Brain microvascular endothelial cell (primary cell): ENCODE results near the gene POLR3G.

ENCODE experiments used
- DNase-seq: peaks from one replicate; pipeline ENCODE4 v3.0.0-alpha.2; 2020
- H3K27ac ChIP-seq: fragments of 250-450 bp; sonication (Bioruptor Pico); 2 replicates; pipeline ENCODE4 v1.5.1; 2020; ENCODE audit warnings: mild to moderate bottlenecking, moderate library complexity
- H3K27me3 ChIP-seq: fragments of 250-450 bp; sonication (Bioruptor Pico); replicated peaks from 2 replicates; pipeline ENCODE4 v1.5.1; 2020; ENCODE audit warnings: mild to moderate bottlenecking
- H3K36me3 ChIP-seq: fragments of 250-450 bp; sonication (Bioruptor Pico); replicated peaks from 2 replicates; pipeline ENCODE4 v1.5.1; 2020; ENCODE audit warnings: mild to moderate bottlenecking
- H3K4me3 ChIP-seq: 2 replicates; pipeline ENCODE4 v1.5.1; 2011; ENCODE audit warnings: low read depth, mild to moderate bottlenecking, control low read depth, low read length, moderate library complexity
- in situ Hi-C: cut with HindIII; loops from 2 replicates; pipeline ENCODE4 v1.10.0; 2017; ENCODE audit warnings: low sequenced_read_pairs, low pct_ligation_motif_present
- TF ChIP-seq, protein P1 (sequence below): IDR thresholded peaks from 2 replicates; pipeline ENCODE4 v1.5.1; 2011; ENCODE audit warnings: low read depth, mild to moderate bottlenecking, moderate library complexity, low read length, control low read depth, inconsistent platforms; ENCODE audit errors: missing control alignments

POLR3G gene

DNA sequence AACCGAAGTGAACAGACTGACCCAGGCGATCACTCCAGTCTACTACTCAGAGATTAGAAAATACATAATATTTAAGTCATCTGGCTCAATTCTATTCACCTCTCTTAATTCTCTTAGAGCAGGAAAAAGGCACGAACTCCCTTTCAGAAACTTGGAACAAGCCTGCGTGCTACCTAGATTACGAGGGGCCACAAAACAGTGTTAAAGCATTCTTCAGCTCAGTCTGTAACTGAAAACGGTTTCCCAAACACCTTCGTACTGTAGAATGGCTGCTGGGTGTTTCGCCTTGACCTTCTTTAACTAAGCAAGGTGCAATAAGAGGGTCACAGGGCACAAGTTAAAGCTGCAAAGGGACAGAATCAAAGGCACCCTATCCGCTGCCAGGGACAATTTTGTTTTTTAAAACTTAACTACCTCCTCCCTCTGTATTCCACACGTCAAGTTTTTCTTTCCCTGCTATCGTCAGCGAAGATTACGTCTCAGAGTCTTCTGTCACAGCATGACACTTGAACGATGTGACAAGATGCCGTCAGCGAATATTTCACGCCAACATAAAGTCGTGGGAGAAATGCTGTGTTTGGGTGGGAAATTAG lies 54.0 kb downstream of the POLR3G start:
- Histone ChIP-seq H3K36me3 (peaks cover 2% of the 10 kb centered on the region), H3K4me3 (peak overlapping the region; percentile 93), H3K27ac (peak overlapping the region; percentile 92), H3K27me3 (peaks cover 4% of the 10 kb centered on the region)
- TF ChIP-seq, protein P1, sequence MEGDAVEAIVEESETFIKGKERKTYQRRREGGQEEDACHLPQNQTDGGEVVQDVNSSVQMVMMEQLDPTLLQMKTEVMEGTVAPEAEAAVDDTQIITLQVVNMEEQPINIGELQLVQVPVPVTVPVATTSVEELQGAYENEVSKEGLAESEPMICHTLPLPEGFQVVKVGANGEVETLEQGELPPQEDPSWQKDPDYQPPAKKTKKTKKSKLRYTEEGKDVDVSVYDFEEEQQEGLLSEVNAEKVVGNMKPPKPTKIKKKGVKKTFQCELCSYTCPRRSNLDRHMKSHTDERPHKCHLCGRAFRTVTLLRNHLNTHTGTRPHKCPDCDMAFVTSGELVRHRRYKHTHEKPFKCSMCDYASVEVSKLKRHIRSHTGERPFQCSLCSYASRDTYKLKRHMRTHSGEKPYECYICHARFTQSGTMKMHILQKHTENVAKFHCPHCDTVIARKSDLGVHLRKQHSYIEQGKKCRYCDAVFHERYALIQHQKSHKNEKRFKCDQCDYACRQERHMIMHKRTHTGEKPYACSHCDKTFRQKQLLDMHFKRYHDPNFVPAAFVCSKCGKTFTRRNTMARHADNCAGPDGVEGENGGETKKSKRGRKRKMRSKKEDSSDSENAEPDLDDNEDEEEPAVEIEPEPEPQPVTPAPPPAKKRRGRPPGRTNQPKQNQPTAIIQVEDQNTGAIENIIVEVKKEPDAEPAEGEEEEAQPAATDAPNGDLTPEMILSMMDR: no peak
- DNase-seq: peak; percentile 5
- in situ Hi-C loops: no loop called here

DNA sequence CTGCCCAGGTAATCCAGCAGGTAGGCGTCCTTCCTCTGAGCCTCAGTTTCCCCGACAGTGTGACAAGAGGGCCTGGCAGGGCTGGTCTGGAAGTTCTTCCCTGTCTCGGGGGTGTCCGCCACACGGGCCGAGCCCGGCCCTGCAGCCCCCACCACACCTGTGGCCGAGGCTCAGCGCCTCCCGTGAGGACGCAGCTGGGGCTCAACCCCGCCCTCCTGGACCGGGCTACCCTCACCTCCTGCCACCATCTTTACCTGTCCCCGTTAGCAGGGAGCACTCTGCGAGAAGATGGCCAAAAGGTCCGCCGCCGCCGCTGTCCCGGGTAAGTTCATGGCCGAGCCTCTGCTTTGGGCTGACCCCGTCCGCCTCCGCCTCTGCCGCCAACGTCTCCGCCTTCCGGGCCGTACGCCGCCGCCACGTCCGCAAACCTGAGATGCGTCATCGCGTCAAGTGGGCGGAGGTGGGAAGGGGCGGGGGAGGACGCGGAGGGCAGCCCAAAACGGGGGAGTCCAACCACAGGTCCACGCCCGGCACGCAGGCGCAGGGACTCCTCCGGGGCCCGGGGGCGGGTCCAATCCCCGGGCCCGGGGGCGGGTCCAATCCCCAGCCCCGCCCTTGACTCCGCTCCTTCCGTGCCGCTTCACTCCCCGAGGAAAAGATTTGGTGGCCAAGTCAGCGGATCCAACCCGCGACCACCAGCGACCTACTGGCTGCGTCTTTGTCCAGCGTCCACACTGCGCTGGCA lies 54.7 kb downstream of the POLR3G start, which contains the start of gene LYSMD3:
Gene LYSMD3, minus strand, starts transcription at position 391 of the 745 bp plus-strand sequence. CDS start 4,295 bp downstream, outside the sequence.
- DNase-seq: peak; percentile 94
- in situ Hi-C loops: no loop called here
- Histone ChIP-seq H3K27ac (peak within 1 kb of the TSS; percentile 92), H3K27me3 (peaks cover 4% of the 10 kb centered on the region), H3K36me3 (peaks cover 2% of the 10 kb centered on the region), H3K4me3 (peak within 1 kb of the TSS; percentile 93)
- TF ChIP-seq, protein P1: no peak

DNA sequence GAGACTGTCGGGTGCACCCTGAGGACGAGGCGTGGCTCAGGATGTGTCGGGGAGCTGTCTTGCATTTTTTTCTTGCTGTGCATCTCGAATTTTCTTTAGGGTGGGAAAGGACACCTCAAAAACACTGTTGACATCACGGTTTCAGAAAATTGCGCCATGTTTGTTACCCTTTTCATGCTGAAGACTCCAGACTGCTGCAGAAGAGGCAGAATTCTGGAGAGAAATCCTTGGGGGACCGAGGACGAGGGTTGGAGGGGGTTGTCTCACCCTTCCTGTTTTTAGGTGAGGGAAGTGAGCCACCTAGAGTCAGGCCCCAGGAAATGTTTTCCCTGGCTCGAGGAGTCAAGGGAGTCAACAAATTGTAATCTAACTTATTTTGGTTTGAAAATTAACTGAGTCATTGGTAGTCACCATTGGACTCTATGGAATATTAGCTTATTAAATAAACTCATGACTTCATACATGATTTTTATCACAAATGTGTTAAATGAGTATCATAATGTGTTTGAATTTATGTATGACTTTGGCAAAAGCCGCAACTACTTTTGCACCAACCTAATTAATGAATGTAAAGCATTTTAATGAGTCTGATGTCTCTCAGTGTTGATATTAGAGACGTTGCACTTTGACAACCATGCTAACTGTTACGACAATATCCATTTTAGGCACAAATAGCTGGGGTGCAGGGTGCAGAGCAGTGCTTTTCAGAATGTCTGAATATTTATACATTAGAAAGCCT lies 55.4 kb downstream of the POLR3G start:
- peak; percentile 70 for DNase-seq
- H3K27ac ChIP-seq: peak overlapping the region; percentile 92
- H3K36me3 ChIP-seq: peaks cover 2% of the 10 kb centered on the region
- H3K4me3 ChIP-seq: peak overlapping the region; percentile 93
- peaks cover 4% of the 10 kb centered on the region for H3K27me3 ChIP-seq
- in situ Hi-C loops: no loop called here
- TF ChIP-seq, protein P1: peak; percentile 81

DNA sequence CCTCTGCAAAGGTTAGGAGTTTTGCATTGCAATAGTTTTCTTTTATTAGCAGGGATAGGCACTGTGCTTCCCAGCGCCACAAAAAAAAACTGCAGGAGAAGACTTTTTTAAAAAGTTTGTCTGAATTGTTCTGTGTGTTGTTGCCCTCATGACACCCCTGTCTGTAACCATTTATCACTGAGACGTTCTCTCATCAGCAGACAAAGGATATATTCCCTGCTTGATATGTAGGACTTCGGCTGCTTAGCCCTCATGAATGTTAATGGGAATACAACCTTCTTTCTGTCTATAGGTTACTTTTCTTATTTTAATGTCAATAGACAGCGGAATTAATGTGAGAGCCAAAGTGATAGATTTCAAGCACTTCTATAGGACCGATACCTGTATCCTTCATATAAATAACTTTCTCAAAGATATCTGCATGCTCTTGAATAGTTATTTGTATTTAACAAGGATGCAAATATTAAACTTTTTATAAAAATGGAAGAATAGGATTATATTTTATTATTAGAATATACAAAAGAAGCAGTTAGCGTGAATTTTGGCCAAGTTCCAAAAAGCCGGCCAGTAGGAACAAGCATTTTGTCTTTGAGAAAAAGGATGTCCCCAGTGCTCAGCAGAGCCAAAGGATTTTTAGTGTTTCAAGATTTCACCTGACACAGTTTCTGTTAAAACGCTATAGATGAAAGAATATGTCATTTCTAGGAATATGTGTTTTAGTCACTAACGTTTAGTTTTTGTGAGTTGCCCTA lies 56.2 kb downstream of the POLR3G start:
- Histone ChIP-seq H3K27me3 (peaks cover 4% of the 10 kb centered on the region), H3K27ac (no peak overlapping the region), H3K4me3 (no peak overlapping the region), H3K36me3 (peaks cover 2% of the 10 kb centered on the region)
- in situ Hi-C loops: no loop called here
- TF ChIP-seq, protein P1: no peak
- DNase-seq: no peak

DNA sequence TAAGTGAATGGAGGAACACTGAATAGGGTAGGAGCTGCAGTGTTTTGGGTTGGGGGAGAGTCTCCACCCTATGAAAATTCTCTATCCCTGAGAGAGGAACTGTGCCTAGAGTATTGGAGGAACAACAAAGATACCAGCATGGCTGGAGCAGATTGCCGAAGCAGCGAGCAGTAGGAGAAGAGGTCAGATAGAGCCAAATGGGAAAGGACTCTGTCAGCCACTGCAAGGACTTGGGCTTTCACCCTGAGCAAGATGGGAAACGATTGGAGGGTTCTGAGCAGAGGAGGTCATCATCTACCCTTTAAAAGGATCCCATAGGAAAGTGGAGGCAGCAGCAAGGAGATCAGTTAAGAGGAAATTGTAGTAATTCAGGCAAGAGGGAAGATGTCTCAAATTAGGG lies 59.1 kb downstream of the POLR3G start:
- TF ChIP-seq, protein P1: no peak
- Histone ChIP-seq H3K27ac (no peak overlapping the region), H3K27me3 (peaks cover 4% of the 10 kb centered on the region), H3K36me3 (peaks cover 2% of the 10 kb centered on the region), H3K4me3 (no peak overlapping the region)
- in situ Hi-C loops: no loop called here
- no peak for DNase-seq
